ENCODE results near the gene KCNMA1.

Gene KCNMA1

DNA sequence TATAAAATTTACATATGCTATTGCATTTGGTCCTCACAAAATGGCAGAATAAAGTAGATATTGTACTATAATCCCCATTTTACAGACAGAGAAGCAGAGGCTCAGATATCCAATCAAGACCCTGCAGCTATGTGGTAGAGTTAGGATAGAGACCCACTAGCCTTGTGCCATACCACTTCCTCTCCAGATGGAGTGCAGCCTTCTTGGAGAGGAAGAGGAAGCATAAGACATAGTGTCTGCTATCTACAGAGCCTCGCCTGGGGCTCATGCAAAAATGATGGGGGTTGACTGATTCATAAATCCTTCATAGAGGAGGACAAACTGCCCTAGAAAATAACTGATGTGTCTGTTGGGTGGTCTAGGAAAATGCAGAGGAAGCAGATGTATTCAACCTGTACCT lies 447.3 kb downstream of the KCNMA1 start:
- DNase-seq: no peak

GRCh38 chr10:77189520-77189919 lies 448.1 kb downstream of the KCNMA1 start:
- DNase-seq: peak; percentile 82

DNA sequence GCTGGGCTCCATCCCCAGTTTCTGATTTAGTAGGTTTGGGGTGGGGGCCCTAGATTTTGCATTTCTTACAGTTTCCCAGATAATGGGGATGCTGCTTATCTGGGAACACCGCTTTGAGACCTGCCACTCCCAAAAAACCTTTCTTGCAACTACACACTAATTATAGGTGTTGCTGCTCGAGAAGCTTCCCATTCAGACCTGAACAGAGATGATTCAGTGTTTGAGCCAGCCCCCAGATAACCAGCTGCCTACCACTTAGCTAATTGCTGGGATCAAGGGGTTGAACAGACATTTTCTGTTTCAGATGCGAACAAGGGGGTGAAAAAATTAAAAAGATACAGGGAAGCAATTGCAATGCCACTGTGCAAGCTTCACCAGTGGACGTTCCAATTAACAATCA lies 448.5 kb downstream of the KCNMA1 start:
- DNase-seq: peak; percentile 82

DNA sequence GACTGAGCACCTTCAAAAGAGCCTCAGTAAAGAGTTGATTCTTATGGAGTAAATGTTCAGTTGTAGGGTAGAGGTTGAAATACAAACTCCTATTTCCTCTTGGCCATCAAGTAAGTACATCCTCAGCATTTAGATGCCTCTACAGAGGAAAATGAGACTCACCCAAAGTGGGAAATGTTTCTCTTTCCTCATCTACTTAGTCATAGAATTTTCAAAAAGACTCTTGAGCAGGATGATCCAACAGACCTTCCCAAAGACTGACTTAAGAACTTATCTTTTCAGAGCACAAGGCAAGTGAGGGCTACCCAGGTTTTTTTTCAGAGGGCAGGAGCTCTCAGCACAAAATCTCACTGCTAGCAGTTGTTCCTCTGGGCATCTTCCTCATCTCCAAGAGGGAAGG lies 449.1 kb downstream of the KCNMA1 start:
- DNase-seq: no peak

- no peak for DNase-seq
Measured at GRCh38 chr10:77188000-77188395, 449.6 kb downstream of the KCNMA1 start.

- DNase-seq: no peak
Measured at GRCh38 chr10:77187376-77187999, 450.1 kb downstream of the KCNMA1 start.

DNA sequence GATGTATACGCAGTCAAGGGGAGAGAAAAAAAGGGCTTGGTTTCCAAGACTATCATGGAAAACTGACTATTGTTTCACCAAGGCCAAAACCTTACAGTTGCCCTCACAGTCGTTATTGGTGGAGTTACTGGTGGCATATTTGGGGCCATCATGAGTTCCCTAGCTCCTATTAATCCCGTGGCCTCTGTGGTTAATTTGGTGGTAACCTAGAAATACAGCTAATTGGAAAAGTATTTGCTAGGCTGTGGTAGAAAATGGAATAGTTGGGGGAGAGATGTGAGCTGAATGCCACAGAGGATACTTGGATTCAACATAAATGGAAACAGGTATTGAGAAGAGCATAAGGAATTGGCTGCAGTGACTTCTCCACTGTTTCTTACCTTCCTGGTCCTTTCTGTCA lies 450.7 kb downstream of the KCNMA1 start:
- no peak for DNase-seq

DNA sequence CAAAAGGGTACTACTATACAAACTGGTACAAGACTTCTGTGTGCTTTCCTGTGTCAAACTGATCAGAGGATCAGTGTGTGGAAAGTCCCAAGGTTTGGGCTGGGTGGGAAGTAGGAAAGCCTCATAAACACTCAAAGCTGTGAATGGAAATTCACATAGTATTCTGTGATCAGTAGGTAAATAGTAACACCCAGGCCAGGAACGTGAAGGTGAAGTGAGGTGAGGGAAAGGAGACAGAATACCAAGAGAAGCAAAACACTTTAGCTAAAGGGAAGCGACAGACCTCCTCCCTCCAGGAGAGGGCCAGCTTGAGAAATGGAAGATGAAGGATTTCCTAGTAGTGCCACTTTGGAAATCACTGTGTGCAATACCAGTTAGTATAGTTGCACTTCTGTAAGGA lies 451.9 kb downstream of the KCNMA1 start:
- DNase-seq: no peak

DNA sequence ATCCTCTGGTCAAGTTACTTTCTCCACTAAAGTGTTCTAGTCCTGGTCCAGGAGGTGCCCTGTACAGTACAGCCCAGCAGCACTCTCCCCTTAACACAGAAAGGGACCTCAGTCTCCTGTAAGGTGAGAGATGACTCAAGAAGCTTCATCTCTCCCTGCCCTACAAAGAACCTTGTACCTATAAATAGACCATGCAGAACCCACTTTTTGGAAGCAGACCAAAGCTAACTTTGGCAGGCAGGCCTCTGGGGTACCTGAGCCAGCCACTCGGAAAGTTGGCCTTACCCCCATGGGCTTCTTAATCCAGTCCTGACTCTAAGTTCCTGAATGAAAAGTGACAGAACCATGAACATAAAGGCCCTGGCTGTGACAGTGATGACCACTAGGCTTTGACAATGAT lies 454.8 kb downstream of the KCNMA1 start:
- no peak for DNase-seq

- DNase-seq: no peak
Measured at GRCh38 chr10:77180794-77181193, 456.8 kb downstream of the KCNMA1 start.

DNA sequence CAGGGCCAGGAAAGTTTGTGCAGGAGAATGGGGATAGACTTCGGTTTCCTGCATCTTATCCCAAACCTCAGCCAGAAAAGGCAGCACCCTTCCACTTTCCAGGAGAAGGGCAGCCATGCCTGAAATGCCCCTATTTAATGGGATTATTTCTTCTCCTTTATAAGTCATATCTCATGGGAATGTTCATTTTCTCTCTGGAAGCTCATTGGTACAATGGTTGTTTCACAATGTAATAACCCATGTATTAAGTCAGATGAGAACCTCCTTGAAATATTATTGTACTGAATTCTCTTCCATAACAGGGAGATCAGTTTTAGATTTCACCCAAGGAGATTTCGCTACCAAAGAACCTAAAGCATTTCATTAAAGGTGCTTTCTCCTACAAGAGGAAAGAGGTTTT lies 457.5 kb downstream of the KCNMA1 start:
- DNase-seq: no peak

GRCh38 chr10:77179015-77179695 lies 458.5 kb downstream of the KCNMA1 start:
- peak; percentile 25 for DNase-seq

GRCh38 chr10:77177589-77177988 lies 460.0 kb downstream of the KCNMA1 start:
- peak; percentile 7 for DNase-seq

- DNase-seq: no peak
Measured at GRCh38 chr10:77177161-77177560, 460.4 kb downstream of the KCNMA1 start.

GRCh38 chr10:77176232-77176631 lies 461.4 kb downstream of the KCNMA1 start:
- DNase-seq: no peak

GRCh38 chr10:77175631-77176222 lies 461.9 kb downstream of the KCNMA1 start:
- DNase-seq: no peak

DNA sequence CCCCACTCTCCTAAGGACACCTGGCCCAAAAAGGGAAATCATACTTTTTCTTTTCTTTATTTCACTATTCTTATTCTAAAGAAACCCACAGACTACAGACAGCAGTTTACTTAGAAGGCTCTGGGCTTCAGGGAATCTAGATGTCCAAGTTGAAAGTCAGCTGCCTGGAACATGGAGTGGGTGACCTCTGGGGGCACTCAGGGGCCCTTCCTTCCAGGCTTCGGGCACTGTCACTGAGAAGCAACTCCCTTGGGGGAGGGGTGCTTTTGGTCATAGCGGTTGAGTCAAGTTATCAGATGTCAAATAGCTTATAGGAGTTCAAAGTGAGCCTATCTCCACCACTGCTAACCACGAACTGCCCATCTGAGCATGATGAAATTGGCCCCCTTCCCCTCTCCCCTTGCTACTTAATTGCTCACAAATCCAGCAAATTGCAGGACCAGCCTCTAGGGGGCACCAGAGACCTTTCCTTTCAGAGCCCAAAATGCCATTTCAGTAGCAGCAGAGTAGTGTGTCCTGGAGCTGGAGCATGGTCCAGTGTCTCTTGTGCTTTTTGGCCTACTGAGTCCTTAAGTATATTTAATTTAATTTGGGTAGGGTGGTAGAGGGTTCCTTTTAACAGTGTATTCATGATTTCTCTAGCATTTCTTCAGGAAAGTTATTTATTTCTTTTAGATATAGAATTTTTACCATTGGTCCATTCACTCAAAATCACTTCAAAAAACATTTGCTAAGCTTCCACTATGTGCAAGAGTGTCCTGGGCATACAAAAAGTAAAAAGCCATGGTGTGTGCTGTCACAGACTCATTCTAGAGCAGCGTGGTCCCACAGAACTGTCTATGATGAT lies 463.8 kb downstream of the KCNMA1 start:
- peak; percentile 85 for DNase-seq

GRCh38 chr10:77172086-77172485 lies 465.5 kb downstream of the KCNMA1 start:
- no peak for DNase-seq

- DNase-seq: no peak
Measured at GRCh38 chr10:77168861-77169260, 468.7 kb downstream of the KCNMA1 start.

GRCh38 chr10:77168161-77168560 lies 469.4 kb downstream of the KCNMA1 start:
- DNase-seq: no peak

- DNase-seq: peak; percentile 83
Measured at GRCh38 chr10:77165445-77166208, 472.0 kb downstream of the KCNMA1 start.

DNA sequence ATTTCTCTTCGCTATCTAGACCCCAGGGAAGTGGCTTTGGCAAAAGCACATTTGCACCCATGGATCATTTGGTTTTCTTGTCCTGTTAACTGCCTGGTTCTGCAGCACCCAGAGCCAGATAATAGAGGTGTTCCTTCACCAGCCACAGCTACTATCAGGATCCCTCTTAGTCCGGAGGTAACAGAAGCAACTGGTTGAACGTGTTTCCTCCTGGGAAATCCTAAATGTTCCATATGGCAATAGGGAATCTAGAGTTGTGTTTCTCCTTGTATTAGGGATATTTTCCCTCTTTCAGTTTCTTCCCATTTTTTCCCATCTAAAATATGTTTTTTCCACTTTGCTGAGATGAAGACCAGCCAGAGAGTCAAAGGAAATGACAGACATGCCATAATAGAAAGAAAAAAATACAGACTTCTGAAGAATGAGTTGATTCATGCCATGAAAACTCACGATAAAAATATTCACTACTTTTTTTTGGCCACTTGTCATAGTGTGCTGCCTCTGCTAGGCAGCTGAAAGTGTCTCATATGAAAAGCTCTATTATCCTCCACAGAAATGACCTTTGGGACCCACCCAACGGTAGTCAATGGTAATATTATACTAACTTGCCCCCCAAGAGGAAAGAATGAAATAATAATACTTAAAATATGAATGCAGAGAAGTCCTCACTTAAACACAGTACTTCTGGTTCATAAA lies 472.8 kb downstream of the KCNMA1 start:
- no peak for DNase-seq
